H9 (cell line): Measurements from ENCODE around the gene PLXNB3. TPM values are rescaled to one million over a fixed set of nuclear protein-coding genes. Genes with fewer than 3 reads are reported as not detected.

ENCODE experiments used
- DNase-seq: peaks from one replicate; pipeline ENCODE4 v3.0.0-alpha.2; 2017
- H2AFZ ChIP-seq: one replicate; pipeline ENCODE4 v1.6.1; 2013; ENCODE audit warnings: mild to moderate bottlenecking, low read length, control low read depth, moderate library complexity
- H2AK5ac ChIP-seq: 2 replicates; pipeline ENCODE4 v1.6.1; 2013; ENCODE audit warnings: low read length, control low read depth, mixed read lengths; ENCODE audit not compliant: insufficient read length
- H2BK120ac ChIP-seq: one replicate; pipeline ENCODE4 v1.6.1; 2013; ENCODE audit warnings: low read depth, mild to moderate bottlenecking, low read length, control low read depth, inconsistent platforms; ENCODE audit not compliant: poor library complexity, severe bottlenecking
- H2BK12ac ChIP-seq: 2 replicates; pipeline ENCODE4 v1.6.1; 2013; ENCODE audit warnings: low read length, control low read depth, mixed read lengths, low read depth; ENCODE audit not compliant: insufficient read length
- H2BK15ac ChIP-seq: 2 replicates; pipeline ENCODE4 v1.6.1; 2013; ENCODE audit warnings: low read depth, low read length, control low read depth
- H2BK20ac ChIP-seq: one replicate; pipeline ENCODE4 v1.6.1; 2013; ENCODE audit warnings: low read depth, mild to moderate bottlenecking, low read length, control low read depth, inconsistent platforms; ENCODE audit not compliant: poor library complexity, severe bottlenecking
- H2BK5ac ChIP-seq: 2 replicates; pipeline ENCODE4 v1.6.1; 2013; ENCODE audit warnings: low read length, control low read depth, mixed read lengths; ENCODE audit not compliant: insufficient read length
- H3K14ac ChIP-seq: 2 replicates; pipeline ENCODE4 v1.6.1; 2013; ENCODE audit warnings: low read length, control low read depth; ENCODE audit not compliant: insufficient read depth
- H3K18ac ChIP-seq: 2 replicates; pipeline ENCODE4 v1.6.1; 2013; ENCODE audit warnings: low read depth, mild to moderate bottlenecking, mixed read lengths, low read length, control low read depth; ENCODE audit not compliant: insufficient read length
- H3K23ac ChIP-seq: 2 replicates; pipeline ENCODE4 v1.6.1; 2013; ENCODE audit warnings: low read length, control low read depth, mixed read lengths, low read depth; ENCODE audit not compliant: insufficient read length
- H3K23me2 ChIP-seq: 2 replicates; pipeline ENCODE4 v1.6.1; 2013; ENCODE audit warnings: low read depth, mild to moderate bottlenecking, mixed read lengths, low read length, control low read depth; ENCODE audit not compliant: insufficient read length, poor library complexity, severe bottlenecking
- H3K27ac ChIP-seq: 2 replicates; pipeline ENCODE4 v1.5.1; 2013; ENCODE audit warnings: low read length, control low read depth, mixed read lengths, low read depth; ENCODE audit not compliant: insufficient read length
- H3K27me3 ChIP-seq: 2 replicates; pipeline ENCODE4 v1.6.1; 2013; ENCODE audit warnings: low read length, control low read depth, inconsistent platforms; ENCODE audit not compliant: insufficient read depth
- H3K4ac ChIP-seq: 2 replicates; pipeline ENCODE4 v1.6.1; 2013; ENCODE audit warnings: low read depth, mild to moderate bottlenecking, control low read depth, inconsistent platforms, low read length, moderate library complexity
- H3K4me1 ChIP-seq: 2 replicates; pipeline ENCODE4 v1.6.1; 2013; ENCODE audit warnings: low read length, control low read depth, inconsistent platforms; ENCODE audit not compliant: insufficient read depth
- H3K4me2 ChIP-seq: 2 replicates; pipeline ENCODE4 v1.6.1; 2013; ENCODE audit warnings: low read length, control low read depth, mixed read lengths; ENCODE audit not compliant: insufficient read length, insufficient read depth
- H3K56ac ChIP-seq: 2 replicates; pipeline ENCODE4 v1.6.1; 2013; ENCODE audit warnings: low read depth, mild to moderate bottlenecking, mixed read lengths, low read length, control low read depth; ENCODE audit not compliant: insufficient read length
- H3K79me1 ChIP-seq: 2 replicates; pipeline ENCODE4 v1.6.1; 2013; ENCODE audit warnings: low read depth, mild to moderate bottlenecking, moderate library complexity, low read length, control low read depth, inconsistent platforms; ENCODE audit not compliant: insufficient read depth, poor library complexity, severe bottlenecking
- H3K79me2 ChIP-seq: 2 replicates; pipeline ENCODE4 v1.6.1; 2013; ENCODE audit warnings: low read length, control low read depth, inconsistent platforms; ENCODE audit not compliant: insufficient read depth
- H3K9ac ChIP-seq: 2 replicates; pipeline ENCODE4 v1.6.1; 2013; ENCODE audit warnings: low read length, control low read depth, mixed read lengths; ENCODE audit not compliant: insufficient read length; ENCODE audit errors: extremely low read depth
- H3K9me3 ChIP-seq: one replicate; pipeline ENCODE4 v1.6.1; 2013; ENCODE audit warnings: low read depth, low read length, inconsistent platforms; ENCODE audit not compliant: control insufficient read depth
- H3T11ph ChIP-seq: one replicate; pipeline ENCODE4 v1.6.1; 2013; ENCODE audit warnings: mild to moderate bottlenecking, low read length, control low read depth, inconsistent platforms
- H4K20me1 ChIP-seq: one replicate; pipeline ENCODE4 v1.6.1; 2013; ENCODE audit not compliant: control insufficient read depth, insufficient read length, insufficient read depth
- H4K5ac ChIP-seq: 2 replicates; pipeline ENCODE4 v1.6.1; 2013; ENCODE audit warnings: low read depth, mild to moderate bottlenecking, mixed read lengths, low read length, control low read depth; ENCODE audit not compliant: insufficient read length
- H4K8ac ChIP-seq: replicated peaks from 2 replicates; pipeline ENCODE4 v1.6.1; 2013; ENCODE audit warnings: low read length, control low read depth, mixed read lengths, low read depth; ENCODE audit not compliant: insufficient read length
- H4K91ac ChIP-seq: 2 replicates; pipeline ENCODE4 v1.6.1; 2013; ENCODE audit warnings: low read depth, mild to moderate bottlenecking, moderate library complexity, mixed read lengths, low read length, control low read depth; ENCODE audit not compliant: insufficient read length
- H3K27ac Mint-ChIP-seq, 3 experiments: 2 replicates in 2 of 3; 3 replicates in 1 of 3; pipeline ENCODE4 v1.8.0; 2020 to 2021; ENCODE audit warnings: mixed read lengths in 3 of 3, mild to moderate bottlenecking in 1 of 3, moderate library complexity in 1 of 3
- H3K27me3 Mint-ChIP-seq: 2 replicates; pipeline ENCODE4 v1.8.0; 2021; ENCODE audit warnings: low read depth, mild to moderate bottlenecking, moderate library complexity, mixed read lengths
- H3K36me3 Mint-ChIP-seq, 3 experiments: 2 replicates in 2 of 3; 3 replicates in 1 of 3; pipeline ENCODE4 v1.8.0; 2020 to 2021; ENCODE audit warnings: low read depth in 3 of 3, mixed read lengths in 3 of 3; ENCODE audit not compliant: insufficient read depth in 1 of 3
- H3K4me1 Mint-ChIP-seq, 2 experiments: 2 replicates each; pipeline ENCODE4 v1.8.0; 2020; ENCODE audit warnings: mixed read lengths in 2 of 2
- H3K4me3 Mint-ChIP-seq, 2 experiments: 2 replicates in 1 of 2; 3 replicates in 1 of 2; pipeline ENCODE4 v1.8.0; 2020 to 2021; ENCODE audit warnings: mild to moderate bottlenecking in 2 of 2, mixed read lengths in 2 of 2, moderate library complexity in 1 of 2
- H3K9me3 Mint-ChIP-seq, 2 experiments: 2 replicates in 1 of 2; 3 replicates in 1 of 2; pipeline ENCODE4 v1.8.0; 2020; ENCODE audit warnings: mild to moderate bottlenecking in 2 of 2, mixed read lengths in 2 of 2, moderate library complexity in 1 of 2
- CTCF ChIP-seq: fragments of 200-600 bp; sonication (generic); conservative IDR thresholded peaks from 3 replicates; pipeline ENCODE4 v1.8.0; 2021; ENCODE audit warnings: antibody characterized with exemption, mild to moderate bottlenecking
- WGBS: extraction: QIAGEN DNeasy Blood & Tissue Kit; methylation state at CpG from one replicate; pipeline ENCODE4 v1.1.7; 2013; ENCODE audit warnings: missing lambda C conversion rate, low lambda C conversion rate, mixed read lengths; ENCODE audit not compliant: insufficient read length; ENCODE audit errors: extremely low coverage; 5-methylcytosine and 5-hydroxymethylcytosine counted together
- total RNA-seq: library from RNA; stranded (reverse); gene quantifications from 2 replicates; pipeline ENCODE4 v1.2.1, GENCODE V29; 2021

PLXNB3 gene
- total RNA-seq, 1 experiment from 2014 or later: 1.9 TPM

GRCh38 chrX:153797415-153798015 lies 33.5 kb downstream of the PLXNB3 start:
- H3K4me2 ChIP-seq: no peak overlapping the region
- H2AK5ac ChIP-seq: no peak overlapping the region
- H3K23ac ChIP-seq: no peak overlapping the region
- H4K91ac ChIP-seq: no peak overlapping the region
- Mint-ChIP-seq H3K9me3 (peaks cover 53 to 73% of the 10 kb centered on the region in 2 experiments), H3K27ac (no peak overlapping the region), H3K4me3 (no peak overlapping the region), H3K4me1 (peaks cover 7 to 12% of the 10 kb centered on the region in 2 experiments; a peak in 3 of 4 replicates), H3K27me3 (no peaks in the 10 kb centered on the region; the same call in 1 of the 2 replicates), H3K36me3 (peaks cover 26 to 39% (median 31%) of the 10 kb centered on the region in 3 experiments)
- no peaks in the 10 kb centered on the region for H3K4me1 ChIP-seq
- H4K5ac ChIP-seq: no peak overlapping the region
- no peak overlapping the region for H2BK15ac ChIP-seq
- H4K20me1 ChIP-seq: no peaks in the 10 kb centered on the region
- TF ChIP-seq CTCF: no peak
- H3K27ac ChIP-seq: no peak overlapping the region
- no peak overlapping the region for H4K8ac ChIP-seq
- H3K56ac ChIP-seq: no peak overlapping the region
- H2AFZ ChIP-seq: no peak overlapping the region
- no peak overlapping the region for H2BK5ac ChIP-seq
- no peak overlapping the region for H2BK120ac ChIP-seq
- no peak overlapping the region for H3K9ac ChIP-seq
- H3K23me2 ChIP-seq: peaks cover 4% of the 10 kb centered on the region
- no CpG with 5 or more reads among the region's 15 CpGs for WGBS
- no peak overlapping the region for H3K4ac ChIP-seq
- H2BK12ac ChIP-seq: no peak overlapping the region
- peaks cover 23% of the 10 kb centered on the region for H3K9me3 ChIP-seq
- H2BK20ac ChIP-seq: no peak overlapping the region
- no peak overlapping the region for H3T11ph ChIP-seq
- peaks cover 4% of the 10 kb centered on the region; the same call in 1 of the 2 replicates for H3K79me2 ChIP-seq
- H3K14ac ChIP-seq: no peak overlapping the region
- no peaks in the 10 kb centered on the region for H3K79me1 ChIP-seq
- DNase-seq: no peak
- no peak overlapping the region for H3K18ac ChIP-seq
- no peaks in the 10 kb centered on the region for H3K27me3 ChIP-seq
